ENCODE results near the gene WDR26. TPM values are rescaled to one million over a fixed set of nuclear protein-coding genes. Genes with fewer than 3 reads are reported as not detected.
"Not testable (repeated sequence)": the region's sequence is repeated elsewhere in the genome, so short reads cannot be mapped to it uniquely, and the experiment has no call there.

The WDR26 gene
- polyA plus RNA-seq, 6 donors from 2014 or later: 2.0 to 5.8 (median 4.9) TPM

- H3K27ac Mint-ChIP-seq: peak overlapping the region in 1 of 6 donors; percentile 51
- peaks cover 5 to 32% (median 30%) of the 10 kb centered on the region in 7 donors for H3K9me3 Mint-ChIP-seq
- peaks cover 25 to 32% (median 28%) of the 10 kb centered on the region in 3 donors for H3K27me3 Mint-ChIP-seq
- not testable (repeated sequence) for H3K4me1 Mint-ChIP-seq, DNase-seq
- peaks cover 0 to 20% of the 10 kb centered on the region in 2 donors for H3K36me3 Mint-ChIP-seq
- H3K4me3 Mint-ChIP-seq: peak overlapping the region in 7 of 8 donors; percentile 49 to 75 (median 66)
- ATAC-seq (ENCODE audit: low read depth in 2 of 2): peak; percentile 46 to 57
These were observed 93.9 kb downstream of the WDR26 start for GRCh38 chr1:224340453-224341384.

- H3K4me3 Mint-ChIP-seq: no peak overlapping the region
- H3K9me3 Mint-ChIP-seq: peaks cover 4 to 27% (median 26%) of the 10 kb centered on the region in 7 donors
- H3K27ac Mint-ChIP-seq: no peak overlapping the region
- ATAC-seq (ENCODE audit: low read depth in 2 of 2) (no peak), DNase-seq (no peak)
- peaks cover 0 to 8% (median 7%) of the 10 kb centered on the region in 3 donors for H3K4me1 Mint-ChIP-seq
- peaks cover 24 to 32% (median 28%) of the 10 kb centered on the region in 3 donors for H3K27me3 Mint-ChIP-seq
- peaks cover 0 to 20% of the 10 kb centered on the region in 2 donors for H3K36me3 Mint-ChIP-seq
These were observed 95.1 kb downstream of the WDR26 start for GRCh38 chr1:224339442-224340033.

- Mint-ChIP-seq H3K27me3 (peaks cover 24 to 28% (median 28%) of the 10 kb centered on the region in 3 donors), H3K36me3 (peaks cover 0 to 13% of the 10 kb centered on the region in 2 donors), H3K9me3 (peaks cover 4 to 18% (median 14%) of the 10 kb centered on the region in 7 donors), H3K4me3 (no peak overlapping the region), H3K4me1 (peaks cover 0 to 12% (median 10%) of the 10 kb centered on the region in 3 donors), H3K27ac (no peak overlapping the region)
- ATAC-seq (ENCODE audit: low read depth in 2 of 2) (no peak), DNase-seq (no peak)
These were observed 96.3 kb downstream of the WDR26 start for GRCh38 chr1:224338150-224338838.

Other genes starting within 250 kb of the WDR26 start
- gene NVL, start 104.6 kb downstream of the WDR26 start, polyA plus RNA-seq (ENCODE audit: low read depth in 6 of 6): 10 to 100 TPM; 12.0 to 34.4 (median 22.2) TPM
- gene CNIH4, start 77.9 kb downstream of the WDR26 start, polyA plus RNA-seq (ENCODE audit: low read depth in 6 of 6): 10 to 100 TPM; 29.4 to 49.8 (median 33.6) TPM
- 1 to 10 TPM in 4 of 6 donors, under 1 TPM in 1, not detected in 1; 0.97 to 4.0 (median 1.8) TPM for gene CNIH3, start 181.5 kb upstream of the WDR26 start, polyA plus RNA-seq (ENCODE audit: low read depth in 6 of 6)

Measured in naive B cell (primary cell).